SK-N-SH (cell line): ENCODE results near the gene CDIP1.

Experiments
- EZH2phosphoT487 ChIP-seq: fragments of 200-600 bp; sonication (generic); IDR thresholded peaks from 2 replicates; pipeline ENCODE4 v1.6.1; 2017; ENCODE audit warnings: low read depth, mixed run types, mild to moderate bottlenecking, antibody characterized with exemption, moderate library complexity, borderline replicate concordance
- FOXM1 ChIP-seq: IDR thresholded peaks from 2 replicates; pipeline ENCODE4 v1.4.0; 2012; ENCODE audit warnings: low read depth, mild to moderate bottlenecking
- GABPA ChIP-seq: IDR thresholded peaks from 2 replicates; pipeline ENCODE4 v1.4.0; 2012; ENCODE audit warnings: low read depth, mild to moderate bottlenecking
- MEF2A ChIP-seq: IDR thresholded peaks from 2 replicates; pipeline ENCODE4 v1.4.0; 2012; ENCODE audit warnings: low read depth, borderline replicate concordance
- POLR2AphosphoS5 ChIP-seq: IDR thresholded peaks from 2 replicates; pipeline ENCODE4 v1.6.1; 2012; ENCODE audit warnings: low read depth, low read length
- RCOR1 ChIP-seq: fragments of 150-350 bp; IDR thresholded peaks from 2 replicates; pipeline ENCODE4 v1.6.1; 2017; ENCODE audit warnings: antibody characterized with exemption, low read length
- REST ChIP-seq: IDR thresholded peaks from 2 replicates; pipeline ENCODE4 v1.6.1; 2012; ENCODE audit warnings: mild to moderate bottlenecking, low read depth, low read length, moderate library complexity
- RFX5 ChIP-seq: IDR thresholded peaks from 2 replicates; pipeline ENCODE4 v1.6.1; 2012; ENCODE audit warnings: mild to moderate bottlenecking, improper control_type of control experiment, low read length
- SMC3 ChIP-seq: IDR thresholded peaks from 2 replicates; pipeline ENCODE4 v1.6.1; 2012; ENCODE audit warnings: low read depth, low read length, improper control_type of control experiment
- TAF1 ChIP-seq: IDR thresholded peaks from 2 replicates; pipeline ENCODE4 v1.6.1; 2012; ENCODE audit warnings: low read depth, mild to moderate bottlenecking, low read length, moderate library complexity, borderline replicate concordance
- TEAD4 ChIP-seq: IDR thresholded peaks from 2 replicates; pipeline ENCODE4 v1.4.0; 2012; ENCODE audit warnings: mild to moderate bottlenecking, borderline replicate concordance; ENCODE audit not compliant: insufficient read depth
- YY1 ChIP-seq: IDR thresholded peaks from 2 replicates; pipeline ENCODE4 v1.4.0; 2012; ENCODE audit warnings: low read depth, mild to moderate bottlenecking
- TF ChIP-seq, protein P1 (sequence below): fragments of 200-600 bp; sonication (generic); IDR thresholded peaks from 2 replicates; pipeline ENCODE4 v1.6.1; 2017; ENCODE audit warnings: antibody characterized with exemption, mild to moderate bottlenecking, moderate library complexity
- TF ChIP-seq, protein P2 (sequence below): IDR thresholded peaks from 2 replicates; pipeline ENCODE4 v1.4.0; 2012; ENCODE audit warnings: low read depth, borderline replicate concordance

- TF ChIP-seq, protein P1, sequence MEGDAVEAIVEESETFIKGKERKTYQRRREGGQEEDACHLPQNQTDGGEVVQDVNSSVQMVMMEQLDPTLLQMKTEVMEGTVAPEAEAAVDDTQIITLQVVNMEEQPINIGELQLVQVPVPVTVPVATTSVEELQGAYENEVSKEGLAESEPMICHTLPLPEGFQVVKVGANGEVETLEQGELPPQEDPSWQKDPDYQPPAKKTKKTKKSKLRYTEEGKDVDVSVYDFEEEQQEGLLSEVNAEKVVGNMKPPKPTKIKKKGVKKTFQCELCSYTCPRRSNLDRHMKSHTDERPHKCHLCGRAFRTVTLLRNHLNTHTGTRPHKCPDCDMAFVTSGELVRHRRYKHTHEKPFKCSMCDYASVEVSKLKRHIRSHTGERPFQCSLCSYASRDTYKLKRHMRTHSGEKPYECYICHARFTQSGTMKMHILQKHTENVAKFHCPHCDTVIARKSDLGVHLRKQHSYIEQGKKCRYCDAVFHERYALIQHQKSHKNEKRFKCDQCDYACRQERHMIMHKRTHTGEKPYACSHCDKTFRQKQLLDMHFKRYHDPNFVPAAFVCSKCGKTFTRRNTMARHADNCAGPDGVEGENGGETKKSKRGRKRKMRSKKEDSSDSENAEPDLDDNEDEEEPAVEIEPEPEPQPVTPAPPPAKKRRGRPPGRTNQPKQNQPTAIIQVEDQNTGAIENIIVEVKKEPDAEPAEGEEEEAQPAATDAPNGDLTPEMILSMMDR, result no peak
- no peak for TF ChIP-seq SMC3
- TF ChIP-seq, protein P2, sequence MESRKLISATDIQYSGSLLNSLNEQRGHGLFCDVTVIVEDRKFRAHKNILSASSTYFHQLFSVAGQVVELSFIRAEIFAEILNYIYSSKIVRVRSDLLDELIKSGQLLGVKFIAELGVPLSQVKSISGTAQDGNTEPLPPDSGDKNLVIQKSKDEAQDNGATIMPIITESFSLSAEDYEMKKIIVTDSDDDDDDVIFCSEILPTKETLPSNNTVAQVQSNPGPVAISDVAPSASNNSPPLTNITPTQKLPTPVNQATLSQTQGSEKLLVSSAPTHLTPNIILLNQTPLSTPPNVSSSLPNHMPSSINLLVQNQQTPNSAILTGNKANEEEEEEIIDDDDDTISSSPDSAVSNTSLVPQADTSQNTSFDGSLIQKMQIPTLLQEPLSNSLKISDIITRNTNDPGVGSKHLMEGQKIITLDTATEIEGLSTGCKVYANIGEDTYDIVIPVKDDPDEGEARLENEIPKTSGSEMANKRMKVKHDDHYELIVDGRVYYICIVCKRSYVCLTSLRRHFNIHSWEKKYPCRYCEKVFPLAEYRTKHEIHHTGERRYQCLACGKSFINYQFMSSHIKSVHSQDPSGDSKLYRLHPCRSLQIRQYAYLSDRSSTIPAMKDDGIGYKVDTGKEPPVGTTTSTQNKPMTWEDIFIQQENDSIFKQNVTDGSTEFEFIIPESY, result no peak
- no peak for TF ChIP-seq TEAD4
- no peak for TF ChIP-seq MEF2A
- TF ChIP-seq RFX5, result no peak
- no peak for TF ChIP-seq YY1
- TF ChIP-seq EZH2phosphoT487, result no peak
- no peak for TF ChIP-seq FOXM1
- TF ChIP-seq GABPA, result no peak
- no peak for TF ChIP-seq TAF1
- no peak for TF ChIP-seq REST
- TF ChIP-seq RCOR1, result no peak
- no peak for TF ChIP-seq POLR2AphosphoS5
Observed at GRCh38 chr16:4519274-4520058, 19.1 kb downstream of the CDIP1 start.
